Epithelial cell of prostate (primary cell): ENCODE measurements around the gene ARID3B.
A peak's percentile ranks its signal among the peaks of the same experiment; 100 is the strongest.
"Not testable (repeated sequence)": the region's sequence is repeated elsewhere in the genome, so short reads cannot be mapped to it uniquely, and the experiment has no call there.

Experiments used
- DNase-seq: peaks from one replicate; pipeline ENCODE4 v3.0.0-alpha.2; 2011; ENCODE audit warnings: low read depth, low spot score
- H3K27ac ChIP-seq: fragments of 450-650 bp; 2 replicates; pipeline ENCODE4 v1.5.1; 2017; ENCODE audit warnings: mild to moderate bottlenecking

ARID3B gene

DNA sequence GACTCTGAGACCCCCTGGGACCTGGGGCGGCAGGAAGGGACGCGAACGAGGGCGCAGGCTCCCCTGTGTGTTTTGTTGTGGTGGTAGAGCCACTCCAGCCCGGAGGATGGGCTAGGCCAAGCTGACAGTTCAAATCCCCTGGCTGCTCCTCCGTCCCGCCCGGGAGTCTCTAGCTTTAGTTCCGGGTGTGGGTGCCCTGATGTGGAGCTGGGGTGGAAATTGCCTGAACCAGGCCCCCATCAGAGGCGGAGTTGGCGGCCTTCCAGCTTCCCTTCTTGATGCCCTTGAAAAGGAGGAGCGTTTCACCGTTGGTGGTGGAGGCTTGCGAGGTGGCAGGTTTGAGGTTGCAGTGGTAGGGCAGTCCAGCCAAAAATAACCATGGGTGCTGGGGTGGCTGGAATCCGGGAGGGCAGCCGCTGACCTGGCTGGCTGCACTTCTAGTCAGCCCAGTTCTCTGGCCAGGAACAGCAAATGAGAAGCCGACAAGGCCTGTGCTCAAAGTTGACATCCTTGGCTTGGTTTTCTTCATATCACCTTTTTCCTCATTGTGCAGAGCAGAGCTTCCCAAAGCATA lies 75.4 kb downstream of the ARID3B start:
- peak overlapping the region; percentile 88 for H3K27ac ChIP-seq
- DNase-seq, result no peak

DNA sequence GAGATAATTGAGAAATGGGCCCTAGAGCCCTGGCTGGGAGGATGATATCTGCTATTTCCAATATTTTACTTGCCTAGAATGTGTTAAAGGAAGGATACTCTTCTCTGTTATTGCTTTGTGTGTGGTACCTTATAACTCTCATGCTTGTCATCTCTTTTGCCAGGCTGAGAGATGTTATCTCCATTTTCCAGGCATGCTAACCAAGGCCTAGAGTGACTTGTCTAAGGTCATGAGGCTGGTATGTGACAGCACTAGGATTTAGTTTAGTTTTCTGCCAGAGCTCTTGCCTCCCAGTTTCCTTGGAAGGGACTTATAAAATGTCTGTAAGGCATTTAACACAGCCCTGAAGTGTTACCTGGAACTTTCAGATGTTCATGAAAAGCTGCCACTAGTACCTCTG lies 76.0 kb downstream of the ARID3B start:
- H3K27ac ChIP-seq, result peak overlapping the region; percentile 88
- DNase-seq, result no peak

DNA sequence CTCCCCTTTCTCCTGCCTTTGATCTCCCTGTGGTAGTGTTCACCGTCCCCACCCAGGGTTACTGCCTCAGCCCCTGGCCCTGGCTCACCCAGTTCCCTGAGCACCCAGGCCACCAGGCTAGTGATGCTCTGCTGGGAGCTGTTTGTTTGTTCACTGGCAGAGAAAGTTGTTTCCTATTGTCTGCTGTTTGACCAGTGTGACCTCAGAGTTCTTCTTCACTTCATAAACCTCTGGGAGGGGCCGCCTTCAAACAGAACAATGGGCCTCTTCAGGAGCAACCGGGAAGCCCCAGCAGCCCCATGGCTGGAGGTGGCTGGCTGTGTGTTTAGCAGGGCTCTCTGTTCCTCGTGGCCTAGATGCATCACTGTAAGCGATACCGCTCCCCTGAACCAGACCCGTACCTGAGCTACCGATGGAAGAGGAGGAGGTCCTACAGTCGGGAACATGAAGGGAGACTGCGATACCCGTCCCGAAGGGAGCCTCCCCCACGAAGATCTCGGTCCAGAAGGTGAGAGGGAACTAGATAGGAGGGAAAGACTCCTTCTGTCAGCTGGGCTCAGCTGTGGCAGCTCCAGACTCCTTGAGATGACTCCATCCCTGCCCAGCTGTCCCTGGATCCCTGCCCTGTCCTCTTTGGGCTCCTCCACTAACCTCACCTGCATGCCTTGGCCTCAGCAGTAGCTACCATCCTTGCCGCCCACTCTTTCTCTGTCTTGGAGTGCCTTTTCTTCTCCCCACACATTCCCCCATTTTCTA lies 78.0 kb downstream of the ARID3B start:
- H3K27ac ChIP-seq, result no peak overlapping the region
- no peak for DNase-seq

GRCh38 chr15:74619916-74620635 lies 79.1 kb downstream of the ARID3B start:
- no peak overlapping the region for H3K27ac ChIP-seq
- DNase-seq, result no peak

DNA sequence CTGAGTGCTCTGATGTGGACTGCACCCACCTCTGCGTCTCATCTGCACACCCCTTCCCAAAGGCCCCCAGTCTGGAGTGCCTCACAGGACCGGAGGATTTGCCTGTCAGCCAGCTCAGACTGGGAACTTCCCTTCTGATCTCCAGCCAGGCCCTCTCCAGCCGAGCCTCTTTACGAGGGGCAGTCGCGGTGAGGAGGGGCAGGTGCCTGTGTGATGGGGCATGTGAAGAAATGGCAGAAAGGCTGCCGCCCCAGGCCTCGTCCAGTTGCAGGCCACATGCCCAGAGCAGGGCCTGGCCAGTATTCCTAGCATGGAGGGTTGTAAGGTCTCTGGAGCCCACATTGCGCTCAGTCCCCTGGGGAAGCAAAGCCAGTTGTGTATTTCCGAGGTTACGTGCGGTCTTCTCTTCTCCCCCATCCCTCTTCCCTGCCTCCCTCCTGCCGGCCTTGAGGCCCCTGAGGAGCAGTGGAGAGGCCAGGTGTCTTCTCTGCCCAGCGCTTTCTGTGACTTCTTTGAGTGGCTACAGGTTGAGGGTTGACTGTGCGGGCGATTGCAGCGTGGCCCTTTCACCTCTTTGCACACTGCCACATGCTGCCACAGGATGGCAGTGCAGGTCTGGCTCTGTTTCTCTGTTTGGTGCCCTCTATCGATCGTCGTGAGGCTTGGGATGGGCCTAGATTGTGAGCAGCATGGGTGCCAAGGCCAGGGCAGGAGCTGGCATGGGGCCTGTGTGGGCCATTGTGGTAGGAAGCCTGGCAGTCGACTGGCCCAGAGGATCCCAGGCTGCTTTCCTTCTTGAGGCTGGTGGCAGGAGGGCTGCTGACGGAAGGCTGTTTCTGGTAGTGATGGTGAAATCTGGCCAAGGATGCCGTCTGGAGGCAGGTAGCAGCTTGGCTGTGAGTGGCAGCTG lies 79.9 kb downstream of the ARID3B start:
- no peak for DNase-seq
- no peak overlapping the region for H3K27ac ChIP-seq

DNA sequence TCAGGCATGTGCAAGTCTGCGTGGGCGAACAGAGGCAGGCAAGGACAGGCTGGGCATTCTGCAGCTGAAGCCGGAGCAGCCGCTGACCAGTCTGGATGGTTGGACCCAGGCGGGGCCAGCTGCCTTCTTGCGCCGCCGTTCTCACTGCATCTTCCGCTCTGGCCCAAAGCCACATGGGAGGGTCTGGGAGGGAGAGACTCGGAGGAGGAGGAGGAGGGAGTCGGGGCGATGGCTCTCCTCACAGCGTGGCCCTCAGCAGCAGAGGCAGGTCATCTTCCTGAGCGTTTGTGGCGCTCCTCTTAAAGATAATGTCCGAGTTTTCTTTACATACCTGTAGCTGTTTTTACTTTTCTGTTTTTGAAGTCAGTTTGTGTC lies 80.5 kb downstream of the ARID3B start:
- no peak for DNase-seq
- H3K27ac ChIP-seq, result no peak overlapping the region

GRCh38 chr15:74621936-74622335 lies 80.9 kb downstream of the ARID3B start:
- DNase-seq, result no peak
- H3K27ac ChIP-seq, result no peak overlapping the region

DNA sequence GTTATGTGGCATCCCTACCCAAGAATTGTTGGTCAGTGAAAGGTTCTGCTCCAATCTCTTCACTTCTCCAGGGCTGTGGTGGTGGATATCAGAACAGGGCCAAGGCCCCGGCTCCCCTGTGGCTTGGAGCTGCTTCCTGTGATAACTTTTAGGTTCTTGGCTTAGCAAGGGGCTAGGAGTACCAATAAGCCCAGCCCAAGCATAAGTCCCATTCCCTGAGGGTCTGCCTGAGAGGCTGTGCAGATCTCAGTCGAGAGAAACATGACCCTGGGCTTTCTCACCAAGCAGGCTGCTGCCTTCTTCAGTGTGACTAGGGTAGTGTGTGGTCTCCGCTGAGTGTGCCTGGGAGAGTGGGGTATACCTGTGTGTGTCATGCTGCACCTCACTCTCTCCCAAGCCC lies 81.7 kb downstream of the ARID3B start:
- no peak overlapping the region for H3K27ac ChIP-seq
- DNase-seq, result no peak

DNA sequence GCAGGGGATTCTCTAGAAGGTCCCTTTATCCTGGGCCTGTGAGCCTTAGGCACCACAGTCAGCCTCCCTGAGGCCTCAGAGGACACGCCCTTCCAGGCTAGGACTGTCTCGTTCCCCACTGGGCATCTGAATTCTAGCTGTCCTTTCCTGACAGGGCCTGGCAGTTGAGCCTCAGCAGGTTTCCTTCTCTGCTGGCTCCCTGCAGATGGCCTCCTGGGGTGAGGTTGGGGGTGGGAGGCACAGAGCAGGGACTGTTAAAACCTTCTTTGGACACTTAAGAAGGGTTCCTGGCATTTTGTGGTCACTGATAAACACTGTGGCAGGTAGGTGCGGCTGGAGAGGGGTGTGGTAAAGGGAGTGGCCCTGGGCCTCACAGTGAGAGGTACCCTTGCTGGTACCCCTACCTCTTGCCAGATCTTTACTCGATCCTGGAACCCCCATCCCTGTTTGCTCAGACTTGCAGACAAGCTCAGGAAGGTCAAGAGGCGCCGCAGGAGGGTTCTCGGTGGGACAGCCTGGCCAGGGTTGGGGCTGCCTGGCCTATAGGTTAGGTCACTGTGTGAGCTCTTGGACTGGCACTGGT lies 83.1 kb downstream of the ARID3B start:
- no peak overlapping the region for H3K27ac ChIP-seq
- DNase-seq, result no peak

DNA sequence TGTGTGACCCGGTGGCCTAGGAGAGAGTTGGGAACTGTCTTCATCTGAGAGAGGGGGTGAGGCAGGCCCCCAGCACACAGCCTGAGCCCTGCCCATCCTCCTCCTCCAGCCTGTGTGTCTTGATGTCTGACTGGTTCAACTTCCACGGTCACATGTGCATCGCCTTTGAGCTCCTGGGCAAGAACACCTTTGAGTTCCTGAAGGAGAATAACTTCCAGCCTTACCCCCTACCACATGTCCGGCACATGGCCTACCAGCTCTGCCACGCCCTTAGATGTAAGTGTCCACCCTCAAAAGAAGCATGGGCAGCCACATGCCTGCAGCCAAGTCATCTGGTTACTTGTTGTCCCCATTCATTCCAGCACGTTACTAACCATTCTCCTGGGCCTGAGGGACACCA lies 84.7 kb downstream of the ARID3B start:
- no peak overlapping the region for H3K27ac ChIP-seq
- no peak for DNase-seq

- no peak for DNase-seq
- H3K27ac ChIP-seq, result no peak overlapping the region
Observed at GRCh38 chr15:74626336-74626735, 85.3 kb downstream of the ARID3B start.

- no peak overlapping the region for H3K27ac ChIP-seq
- DNase-seq, result no peak
Observed at GRCh38 chr15:74626752-74627692, 86.0 kb downstream of the ARID3B start.

DNA sequence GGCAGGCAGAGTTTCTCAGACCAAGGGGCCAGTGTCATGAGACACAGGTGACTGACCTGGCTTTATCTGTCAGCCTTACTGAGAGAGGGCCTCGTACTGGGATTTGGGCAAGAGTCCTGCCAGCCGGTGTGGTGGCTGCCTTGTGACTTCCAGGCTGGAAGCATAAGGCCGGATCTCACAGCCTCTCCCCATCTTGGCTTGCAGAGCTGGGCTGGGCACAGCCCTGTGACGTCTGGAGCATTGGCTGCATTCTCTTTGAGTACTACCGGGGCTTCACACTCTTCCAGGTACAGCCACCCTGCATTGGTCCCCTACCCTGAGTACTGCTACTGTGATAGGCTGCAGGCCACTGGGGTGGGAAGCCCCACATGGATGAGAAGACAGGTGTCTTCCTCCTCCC lies 86.7 kb downstream of the ARID3B start:
- DNase-seq, result no peak
- no peak overlapping the region for H3K27ac ChIP-seq

DNA sequence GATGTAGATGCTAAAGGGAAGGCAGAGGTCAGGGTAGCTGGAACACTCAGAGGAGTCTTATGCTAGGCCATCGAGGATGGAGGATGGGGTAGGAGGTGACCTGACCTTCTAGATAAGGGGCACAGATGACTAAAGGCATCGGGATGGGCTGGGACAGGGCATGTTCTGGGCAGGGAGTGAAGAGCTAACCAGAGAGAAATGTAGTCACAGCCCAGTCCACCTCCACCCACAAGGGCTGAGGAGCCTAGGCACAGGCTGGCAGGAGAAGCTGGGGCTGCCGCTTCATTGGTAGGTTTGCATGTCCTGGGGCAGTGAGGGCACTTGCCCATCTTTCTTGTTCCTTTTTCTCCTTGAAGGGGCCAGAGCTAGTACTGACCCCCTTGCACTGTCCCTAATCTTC lies 87.2 kb downstream of the ARID3B start:
- H3K27ac ChIP-seq, result no peak overlapping the region
- DNase-seq, result no peak

DNA sequence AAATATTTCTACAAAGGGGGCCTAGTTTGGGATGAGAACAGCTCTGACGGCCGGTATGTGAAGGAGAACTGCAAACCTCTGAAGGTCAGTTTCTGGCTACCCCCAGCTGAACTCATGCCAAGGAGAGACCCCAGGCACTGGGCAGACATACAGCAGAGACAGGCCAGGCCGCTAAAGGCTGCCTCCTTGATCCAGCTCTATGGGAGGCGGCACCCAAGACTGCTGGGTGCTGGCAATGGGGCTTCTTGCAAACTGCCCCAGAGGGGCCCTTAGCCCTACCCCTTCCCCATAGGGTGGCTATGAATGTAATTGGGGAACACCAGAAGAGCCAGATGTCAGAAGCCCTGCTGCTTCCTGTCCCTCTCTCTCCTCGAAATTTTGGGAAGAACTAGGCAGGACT lies 87.9 kb downstream of the ARID3B start:
- no peak for DNase-seq
- H3K27ac ChIP-seq, result no peak overlapping the region

DNA sequence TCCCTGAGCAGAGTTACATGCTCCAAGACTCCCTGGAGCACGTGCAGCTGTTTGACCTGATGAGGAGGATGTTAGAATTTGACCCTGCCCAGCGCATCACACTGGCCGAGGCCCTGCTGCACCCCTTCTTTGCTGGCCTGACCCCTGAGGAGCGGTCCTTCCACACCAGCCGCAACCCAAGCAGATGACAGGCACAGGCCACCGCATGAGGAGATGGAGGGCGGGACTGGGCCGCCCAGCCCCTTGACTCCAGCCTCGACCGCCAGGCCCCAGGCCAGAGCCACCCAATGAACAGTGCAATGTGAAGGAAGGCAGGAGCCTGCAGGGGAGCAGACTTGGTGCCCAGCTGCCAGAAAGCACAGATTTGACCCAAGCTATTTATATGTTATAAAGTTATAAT lies 88.7 kb downstream of the ARID3B start:
- DNase-seq, H3K27ac ChIP-seq: not testable (repeated sequence)

DNA sequence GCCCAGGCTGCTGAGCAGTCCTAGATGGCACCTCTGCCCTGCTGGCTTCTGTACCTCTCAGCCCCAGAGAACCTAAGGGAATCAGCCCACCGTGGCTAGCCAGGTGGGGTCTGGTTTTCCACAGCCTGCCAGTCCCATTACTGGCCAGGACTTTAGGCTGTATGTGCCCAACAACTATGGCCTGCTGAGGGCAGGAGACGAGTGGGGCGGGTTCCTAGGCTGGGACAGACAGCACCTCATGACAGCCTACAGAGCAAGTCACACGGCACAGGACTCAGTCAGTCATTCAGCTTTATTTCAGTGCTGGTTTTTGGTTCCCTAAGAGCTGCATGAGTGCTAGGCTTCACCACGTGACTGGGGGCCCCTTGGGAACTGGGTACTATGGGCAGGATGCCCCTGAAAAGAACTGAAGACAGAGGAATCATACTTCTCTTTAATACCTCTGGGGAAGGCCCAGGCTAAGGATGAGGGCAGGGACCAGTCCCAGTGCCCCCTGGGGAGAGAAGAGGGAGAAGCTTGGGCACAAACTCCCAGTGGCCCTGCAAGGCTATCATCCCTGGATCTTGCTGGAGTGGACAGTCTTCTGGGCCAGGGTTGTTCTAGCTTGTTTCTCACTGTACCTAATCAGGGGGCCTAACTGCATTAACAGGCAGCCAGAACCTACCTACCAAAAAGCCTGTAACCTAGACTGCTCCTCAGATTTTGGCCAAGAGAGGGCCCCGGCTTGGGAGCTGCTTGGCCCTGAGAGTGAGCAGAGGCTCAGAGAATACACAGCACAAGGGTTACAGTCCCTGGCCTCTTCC lies 89.5 kb downstream of the ARID3B start:
- no peak for DNase-seq

DNA sequence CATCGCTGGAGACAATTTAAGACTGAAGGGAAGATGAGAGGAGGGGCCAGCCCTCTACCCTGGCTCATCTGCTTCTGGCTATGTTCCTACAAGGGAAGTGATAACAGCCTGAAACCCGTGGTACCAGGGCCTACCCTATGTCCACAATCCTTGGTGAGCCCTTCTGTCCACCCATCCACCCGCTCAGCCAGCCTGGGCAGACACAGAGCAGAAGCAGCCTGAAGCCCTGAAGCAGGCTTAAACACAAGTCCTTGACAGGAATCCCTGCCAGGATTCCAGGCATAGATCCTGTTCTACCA lies 90.0 kb downstream of the ARID3B start:
- H3K27ac ChIP-seq, result no peak overlapping the region
- DNase-seq, result no peak

More for the DNA sequence above, 89.5 kb downstream of the ARID3B start:
- H3K27ac ChIP-seq, result no peak overlapping the region

GRCh38 chr15:74631408-74631807 lies 90.4 kb downstream of the ARID3B start:
- no peak for DNase-seq
- no peak overlapping the region for H3K27ac ChIP-seq
